Brain pericyte (primary cell): Measurements from ENCODE around the gene OR10V1.

Experiments
- DNase-seq: peaks from one replicate; pipeline ENCODE4 v3.0.0-alpha.2; 2012; ENCODE audit warnings: low read depth, low spot score

Gene OR10V1

DNA sequence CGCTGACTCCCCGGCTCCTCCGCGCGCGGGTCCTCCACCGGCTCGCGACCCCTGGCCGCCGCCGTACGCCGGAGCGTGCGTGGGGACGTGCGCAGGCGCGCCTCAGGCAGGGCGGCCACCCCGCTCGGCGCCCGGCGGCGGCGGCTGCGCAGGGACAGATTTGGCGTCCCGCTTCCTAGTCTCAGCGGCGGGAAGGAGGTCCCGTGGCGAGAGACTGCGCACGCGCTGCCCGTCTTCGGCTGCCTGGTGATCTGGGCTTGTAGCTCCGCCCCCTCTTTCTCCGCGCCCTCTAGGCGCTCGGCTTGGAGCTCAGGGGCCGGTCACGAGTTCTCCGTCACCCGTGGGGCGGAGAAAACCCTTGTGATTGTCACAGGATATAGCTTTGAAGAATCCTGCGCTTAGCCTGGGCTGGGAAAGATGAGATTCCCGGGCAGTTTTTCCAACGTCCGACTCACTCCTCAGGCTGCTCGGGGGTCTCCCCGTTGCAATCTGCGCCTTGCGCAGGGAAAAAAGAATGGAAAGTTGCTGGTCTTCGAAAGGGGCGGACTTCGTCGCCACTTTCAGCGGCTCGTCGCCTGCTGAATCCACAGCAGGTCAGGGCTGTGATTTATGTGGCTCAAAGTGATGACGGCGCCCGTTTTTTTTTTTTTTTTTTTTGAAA lies 44.6 kb downstream of the OR10V1 start, which contains the start of gene PATL1:
Gene PATL1, minus strand, starts transcription at position 88 of the 661 bp plus-strand sequence. CDS start 142 bp downstream, outside the sequence.
- DNase-seq = peak; percentile 96

GRCh38 chr11:59668188-59668949 lies 45.3 kb downstream of the OR10V1 start:
- DNase-seq = no peak

- no peak for DNase-seq
These were observed 45.8 kb downstream of the OR10V1 start for GRCh38 chr11:59667812-59668187.

DNA sequence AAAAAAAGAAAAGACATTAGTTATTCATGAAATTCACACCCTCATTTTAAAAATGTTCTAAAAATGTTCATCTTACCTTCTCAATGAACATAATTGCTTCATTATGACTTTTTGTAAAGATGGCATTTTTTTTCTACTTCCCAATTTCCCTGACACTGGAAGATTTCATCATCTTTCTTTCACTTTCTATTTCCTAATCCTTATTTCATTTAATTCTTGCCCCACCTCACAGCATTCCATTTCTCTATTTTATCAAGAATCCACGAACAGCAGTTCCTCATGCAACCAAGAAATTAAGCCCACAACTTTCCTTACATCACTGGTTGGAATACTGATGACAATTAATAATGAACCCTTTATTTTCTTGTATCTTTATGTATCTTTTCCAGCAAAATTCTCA lies 46.7 kb downstream of the OR10V1 start:
- no peak for DNase-seq
